Gastrocnemius medialis (tissue), 4 donors: ENCODE data around the gene COL9A3.

Source experiments
- POLR2A ChIP-seq, 2 donors: fragments of 450-650 bp; IDR thresholded peaks; one replicate each; pipeline ENCODE4 v1.6.1; 2017; ENCODE audit warnings: antibody characterized with exemption in 2 of 2, mild to moderate bottlenecking in 2 of 2, moderate library complexity in 2 of 2
- TF ChIP-seq, protein P1 (sequence below), 5 experiments: fragments of 450-650 bp in 3 of 5; fragments of 200-600 bp in 2 of 5; sonication (generic) in 2 of 5; IDR thresholded peaks in 4 of 5; conservative IDR thresholded peaks in 1 of 5; 1 replicate in 4 of 5; 2 replicates in 1 of 5; pipeline ENCODE4 v1.5.1; 2016 to 2019; ENCODE audit warnings: antibody characterized with exemption in 5 of 5, mild to moderate bottlenecking in 3 of 5, moderate library complexity in 3 of 5

GRCh38 chr20:62797671-62798532 is 18.9 kb upstream of the COL9A3 start:
- TF ChIP-seq POLR2A (IDR thresholded peaks at IDR 0.05), result no peak
- TF ChIP-seq, protein P1, sequence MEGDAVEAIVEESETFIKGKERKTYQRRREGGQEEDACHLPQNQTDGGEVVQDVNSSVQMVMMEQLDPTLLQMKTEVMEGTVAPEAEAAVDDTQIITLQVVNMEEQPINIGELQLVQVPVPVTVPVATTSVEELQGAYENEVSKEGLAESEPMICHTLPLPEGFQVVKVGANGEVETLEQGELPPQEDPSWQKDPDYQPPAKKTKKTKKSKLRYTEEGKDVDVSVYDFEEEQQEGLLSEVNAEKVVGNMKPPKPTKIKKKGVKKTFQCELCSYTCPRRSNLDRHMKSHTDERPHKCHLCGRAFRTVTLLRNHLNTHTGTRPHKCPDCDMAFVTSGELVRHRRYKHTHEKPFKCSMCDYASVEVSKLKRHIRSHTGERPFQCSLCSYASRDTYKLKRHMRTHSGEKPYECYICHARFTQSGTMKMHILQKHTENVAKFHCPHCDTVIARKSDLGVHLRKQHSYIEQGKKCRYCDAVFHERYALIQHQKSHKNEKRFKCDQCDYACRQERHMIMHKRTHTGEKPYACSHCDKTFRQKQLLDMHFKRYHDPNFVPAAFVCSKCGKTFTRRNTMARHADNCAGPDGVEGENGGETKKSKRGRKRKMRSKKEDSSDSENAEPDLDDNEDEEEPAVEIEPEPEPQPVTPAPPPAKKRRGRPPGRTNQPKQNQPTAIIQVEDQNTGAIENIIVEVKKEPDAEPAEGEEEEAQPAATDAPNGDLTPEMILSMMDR (IDR thresholded peaks at IDR 0.05 in 4 of 5, conservative IDR thresholded peaks at IDR 0.05 in 1 of 5), result no peak
